IMR-90 (cell line): ENCODE results near the gene NHSL2. TPM values are rescaled to one million over a fixed set of nuclear protein-coding genes. Genes with fewer than 3 reads are reported as not detected.

Experiments
- ATAC-seq: fragments of 200-7000 bp; cut with Tn5 transposase; 2 replicates; pipeline ENCODE4 v1.9.1; 2020; ENCODE audit warnings: low read depth, mild to moderate bottlenecking, moderate library complexity
- BruUV-seq: library from RNA; stranded (reverse); fragments of 400-500 nt; replicated peaks from 2 replicates; lab custom pipeline; 2021; lab: Mats Ljungman, UMichigan
- CTCF ChIA-PET: fragments of 300-600 bp; formaldehyde crosslinking; extraction: SDS; loops from one replicate; lab custom pipeline; 2021; ENCODE audit warnings: antibody characterized with exemption; lab: Yijun Ruan, JAX
- POLR2A ChIA-PET: fragments of 300-600 bp; sonication (Branson Sonifier 250); formaldehyde crosslinking; loops from one replicate; lab custom pipeline; 2022; ENCODE audit warnings: antibody characterized with exemption; ENCODE audit not compliant: unreplicated experiment; lab: Charles Lee
- DNase-seq: peaks from one replicate; pipeline ENCODE4 v3.0.0; 2013
- H2AFZ ChIP-seq: replicated peaks from 2 replicates; pipeline ENCODE3; 2013; ENCODE audit warnings: low read length, mild to moderate bottlenecking; ENCODE audit not compliant: poor library complexity
- H2AK5ac ChIP-seq: 2 replicates; pipeline ENCODE4 v1.6.1; 2013; ENCODE audit warnings: low read depth, low read length, inconsistent platforms
- H2AK9ac ChIP-seq: replicated peaks from 2 replicates; pipeline ENCODE3; 2013; ENCODE audit warnings: mild to moderate bottlenecking, low read depth, low read length, moderate library complexity; ENCODE audit not compliant: poor library complexity
- H2BK120ac ChIP-seq: 2 replicates; pipeline ENCODE4 v1.6.1; 2013; ENCODE audit warnings: low read depth, low read length, inconsistent platforms
- H2BK15ac ChIP-seq: 3 replicates; pipeline ENCODE4 v1.6.1; 2013; ENCODE audit warnings: low read depth, low read length, inconsistent platforms
- H2BK20ac ChIP-seq: 2 replicates; pipeline ENCODE4 v1.6.1; 2013; ENCODE audit warnings: low read depth, mild to moderate bottlenecking, inconsistent platforms, low read length, moderate library complexity
- H2BK5ac ChIP-seq: 2 replicates; pipeline ENCODE4 v1.6.1; 2013; ENCODE audit warnings: mild to moderate bottlenecking, low read depth, low read length, inconsistent platforms; ENCODE audit not compliant: poor library complexity, severe bottlenecking
- H3K14ac ChIP-seq: replicated peaks from 2 replicates; pipeline ENCODE4 v1.6.1; 2013; ENCODE audit warnings: low read depth, low read length, inconsistent platforms
- H3K18ac ChIP-seq: 2 replicates; pipeline ENCODE4 v1.6.1; 2013; ENCODE audit warnings: low read depth, low read length, control low read depth
- H3K23ac ChIP-seq: 2 replicates; pipeline ENCODE4 v1.6.1; 2013; ENCODE audit warnings: low read depth, low read length, inconsistent platforms
- H3K27ac ChIP-seq: 2 replicates; pipeline ENCODE4 v1.5.1; 2013; ENCODE audit warnings: mild to moderate bottlenecking, control low read depth, low read length; ENCODE audit not compliant: insufficient read depth
- H3K27me3 ChIP-seq: 2 replicates; pipeline ENCODE4 v1.6.1; 2013; ENCODE audit warnings: low read length; ENCODE audit not compliant: control insufficient read depth, insufficient read depth
- H3K36me3 ChIP-seq: 2 replicates; pipeline ENCODE4 v1.6.1; 2013; ENCODE audit warnings: low read length, mixed read lengths; ENCODE audit not compliant: control insufficient read depth, insufficient read depth
- H3K4ac ChIP-seq: 2 replicates; pipeline ENCODE4 v1.6.1; 2013; ENCODE audit warnings: low read depth, low read length, inconsistent platforms
- H3K4me1 ChIP-seq: 2 replicates; pipeline ENCODE4 v1.6.1; 2013; ENCODE audit warnings: low read length, mixed read lengths; ENCODE audit not compliant: control insufficient read depth, insufficient read depth
- H3K4me2 ChIP-seq: 2 replicates; pipeline ENCODE4 v1.6.1; 2013; ENCODE audit warnings: low read depth, mild to moderate bottlenecking, control low read depth, low read length, moderate library complexity
- H3K4me3 ChIP-seq: 2 replicates; pipeline ENCODE4 v1.5.1; 2013; ENCODE audit warnings: low read depth, mild to moderate bottlenecking, control low read depth, low read length, moderate library complexity; ENCODE audit not compliant: insufficient read depth
- H3K56ac ChIP-seq: 2 replicates; pipeline ENCODE4 v1.6.1; 2013; ENCODE audit warnings: low read length, inconsistent platforms; ENCODE audit not compliant: insufficient read depth; ENCODE audit errors: extremely low read depth
- H3K79me1 ChIP-seq, 2 experiments: 2 replicates each; pipeline ENCODE4 v1.6.1; 2013; ENCODE audit warnings: low read length in 2 of 2, inconsistent platforms in 1 of 2, low read depth in 1 of 2
- H3K9ac ChIP-seq: 2 replicates; pipeline ENCODE4 v1.6.1; 2013; ENCODE audit warnings: low read depth, low read length, control low read depth
- H3K9me1 ChIP-seq: 2 replicates; pipeline ENCODE4 v1.6.1; 2013; ENCODE audit warnings: low read length, inconsistent platforms; ENCODE audit not compliant: insufficient read depth
- H3K9me3 ChIP-seq: 2 replicates; pipeline ENCODE4 v1.6.1; 2013; ENCODE audit warnings: low read length; ENCODE audit not compliant: control insufficient read depth, insufficient read depth
- H4K20me1 ChIP-seq: 2 replicates; pipeline ENCODE4 v1.6.1; 2013; ENCODE audit warnings: low read length, inconsistent platforms; ENCODE audit not compliant: insufficient read depth
- H4K5ac ChIP-seq: 2 replicates; pipeline ENCODE4 v1.6.1; 2013; ENCODE audit warnings: mild to moderate bottlenecking, low read depth, low read length, control low read depth
- H4K8ac ChIP-seq, 2 experiments: 2 replicates each; pipeline ENCODE4 v1.6.1; 2013; ENCODE audit warnings: low read depth in 2 of 2, low read length in 2 of 2, control low read depth in 1 of 2, inconsistent platforms in 1 of 2
- H4K91ac ChIP-seq: 2 replicates; pipeline ENCODE4 v1.6.1; 2013; ENCODE audit warnings: low read depth, low read length, inconsistent platforms; ENCODE audit not compliant: insufficient read depth
- BHLHE40 ChIP-seq: fragments of 150-350 bp; IDR thresholded peaks from 2 replicates; pipeline ENCODE4 v1.6.1; 2016; ENCODE audit warnings: mild to moderate bottlenecking, low read depth, low read length
- CHD1 ChIP-seq: IDR thresholded peaks from 2 replicates; pipeline ENCODE4 v1.6.1; 2012; ENCODE audit warnings: low read depth, low read length, improper control_type of control experiment
- FOS ChIP-seq: fragments of 150-350 bp; IDR thresholded peaks from 2 replicates; pipeline ENCODE4 v1.6.1; 2016; ENCODE audit warnings: low read depth, low read length
- MAFK ChIP-seq: IDR thresholded peaks from 2 replicates; pipeline ENCODE4 v1.6.1; 2012; ENCODE audit warnings: low read depth, low read length, improper control_type of control experiment
- RCOR1 ChIP-seq: IDR thresholded peaks from 2 replicates; pipeline ENCODE4 v1.6.1; 2012; ENCODE audit warnings: mild to moderate bottlenecking, low read length, improper control_type of control experiment; ENCODE audit not compliant: insufficient replicate concordance
- RFX5 ChIP-seq: IDR thresholded peaks from 2 replicates; pipeline ENCODE4 v1.8.0; 2012; ENCODE audit warnings: low read depth, mild to moderate bottlenecking, low read length, moderate library complexity
- SMC3 ChIP-seq: fragments of 150-350 bp; IDR thresholded peaks from 2 replicates; pipeline ENCODE4 v1.6.1; 2016; ENCODE audit warnings: low read depth, mild to moderate bottlenecking, antibody characterized with exemption, low read length, moderate library complexity
- WGBS, 2 experiments: methylation state at CpG; one replicate each; pipeline versions ENCODE4 v1.1.5 to v1.1.7; 2013; ENCODE audit warnings: missing lambda C conversion rate in 2 of 2; ENCODE audit not compliant: insufficient read length in 1 of 2; ENCODE audit errors: extremely low coverage in 2 of 2; 5-methylcytosine and 5-hydroxymethylcytosine counted together
- dilution Hi-C: fragments of 300-500 bp; cut with HindIII; formaldehyde crosslinking; loops from one replicate; pipeline ENCODE4 v1.14.3; 2018; ENCODE audit warnings: low sequenced_read_pairs; ENCODE audit not compliant: unreplicated experiment
- in situ Hi-C: fragments of 300-500 bp; cut with MboI; formaldehyde crosslinking; loops from 3 replicates; pipeline ENCODE4 v1.14.3; 2019; ENCODE audit warnings: low sequenced_read_pairs, inconsistent platforms, mixed read lengths
- intact Hi-C: fragments of 100-400 bp; cut with micrococcal nuclease; formaldehyde crosslinking; loops from 2 replicates; pipeline ENCODE4 v1.10.0; 2022
- polyA plus RNA-seq, 3 experiments: library from polyadenylated mRNA; depleted of rRNA; stranded (reverse); fragments of >200 nt; gene quantifications; 2 replicates each; pipeline ENCODE4 v1.2.3, GENCODE V29; 2012; ENCODE audit warnings: low replicate concordance in 1 of 3
- total RNA-seq: library from RNA; depleted of rRNA; stranded (reverse); fragments of >200 nt; gene quantifications from 2 replicates; pipeline ENCODE4 v1.2.3, GENCODE V29; 2012
- TF ChIP-seq, protein P1 (sequence below): fragments of 150-350 bp; IDR thresholded peaks from 2 replicates; pipeline ENCODE4 v1.6.1; 2016; ENCODE audit warnings: low read depth, mild to moderate bottlenecking, low read length, moderate library complexity, borderline replicate concordance
- TF ChIP-seq, protein P2 (sequence below): fragments of 150-350 bp; IDR thresholded peaks from 2 replicates; pipeline ENCODE4 v1.6.1; 2017; ENCODE audit warnings: mild to moderate bottlenecking, antibody characterized with exemption, low read length, low read depth
- TF ChIP-seq, protein P3 (sequence below): conservative IDR thresholded peaks from 2 replicates; pipeline ENCODE4 v1.5.1; 2012; ENCODE audit warnings: mild to moderate bottlenecking, low read depth, low read length, improper control_type of control experiment

NHSL2 gene
- total and polyA plus RNA-seq, 2 of the 4 experiments (the other 2 are of a cell fraction): 0.72 to 0.75 TPM

DNA sequence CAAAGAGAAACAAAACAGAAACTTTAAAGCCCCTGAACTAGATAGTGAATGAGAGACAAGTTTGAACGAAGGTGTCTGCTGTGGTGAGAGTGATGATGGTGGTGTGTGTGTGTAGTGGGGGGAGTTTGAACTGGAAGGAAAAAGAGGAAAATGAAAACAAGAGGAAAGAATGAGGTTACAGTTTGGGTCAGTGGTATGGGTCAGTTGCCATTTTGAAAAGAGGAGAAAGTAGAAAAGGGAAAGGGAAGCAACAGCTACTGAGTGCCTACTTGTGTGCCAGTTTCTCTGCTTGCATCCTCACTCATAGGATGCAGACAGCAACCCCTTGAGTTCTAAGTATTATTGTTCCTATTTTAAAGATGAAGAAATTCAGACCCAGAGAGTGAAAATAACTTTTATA is 26.0 kb downstream of the NHSL2 start:
- Histone ChIP-seq H4K5ac (no peak overlapping the region), H3K4me1 (no peaks in the 10 kb centered on the region; the same call in 1 of the 2 replicates), H3K4ac (no peak overlapping the region), H4K20me1 (no peaks in the 10 kb centered on the region), H3K56ac (no peak overlapping the region), H2BK5ac (no peak overlapping the region), H2BK20ac (no peak overlapping the region), H3K27ac (no peak overlapping the region), H3K9ac (no peak overlapping the region), H3K36me3 (no peaks in the 10 kb centered on the region), H3K23ac (no peak overlapping the region), H2AK5ac (no peak overlapping the region), H2AK9ac (no peak overlapping the region), H3K9me1 (no peaks in the 10 kb centered on the region), H3K27me3 (peaks cover 48% of the 10 kb centered on the region), H2BK120ac (no peak overlapping the region), H3K4me3 (no peak overlapping the region), H3K9me3 (no peaks in the 10 kb centered on the region), H4K91ac (no peak overlapping the region), H2AFZ (no peak overlapping the region), H3K18ac (no peak overlapping the region), H3K14ac (no peak overlapping the region), H4K8ac (no peak overlapping the region), H3K4me2 (no peak overlapping the region), H2BK15ac (no peak overlapping the region), H3K79me1 (no peaks in the 10 kb centered on the region)
- in situ Hi-C loops: no loop called here
- no CpG with 5 or more reads among the region's 1 CpG for WGBS, 2 experiments
- intact Hi-C loops: no loop called here
- no peak for TF ChIP-seq BHLHE40
- no peak for TF ChIP-seq RFX5
- no peak for TF ChIP-seq FOS
- no peak for TF ChIP-seq SMC3
- no peak for TF ChIP-seq MAFK
- TF ChIP-seq, protein P1, sequence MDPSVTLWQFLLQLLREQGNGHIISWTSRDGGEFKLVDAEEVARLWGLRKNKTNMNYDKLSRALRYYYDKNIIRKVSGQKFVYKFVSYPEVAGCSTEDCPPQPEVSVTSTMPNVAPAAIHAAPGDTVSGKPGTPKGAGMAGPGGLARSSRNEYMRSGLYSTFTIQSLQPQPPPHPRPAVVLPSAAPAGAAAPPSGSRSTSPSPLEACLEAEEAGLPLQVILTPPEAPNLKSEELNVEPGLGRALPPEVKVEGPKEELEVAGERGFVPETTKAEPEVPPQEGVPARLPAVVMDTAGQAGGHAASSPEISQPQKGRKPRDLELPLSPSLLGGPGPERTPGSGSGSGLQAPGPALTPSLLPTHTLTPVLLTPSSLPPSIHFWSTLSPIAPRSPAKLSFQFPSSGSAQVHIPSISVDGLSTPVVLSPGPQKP: no peak
- TF ChIP-seq, protein P2, sequence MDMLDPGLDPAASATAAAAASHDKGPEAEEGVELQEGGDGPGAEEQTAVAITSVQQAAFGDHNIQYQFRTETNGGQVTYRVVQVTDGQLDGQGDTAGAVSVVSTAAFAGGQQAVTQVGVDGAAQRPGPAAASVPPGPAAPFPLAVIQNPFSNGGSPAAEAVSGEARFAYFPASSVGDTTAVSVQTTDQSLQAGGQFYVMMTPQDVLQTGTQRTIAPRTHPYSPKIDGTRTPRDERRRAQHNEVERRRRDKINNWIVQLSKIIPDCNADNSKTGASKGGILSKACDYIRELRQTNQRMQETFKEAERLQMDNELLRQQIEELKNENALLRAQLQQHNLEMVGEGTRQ: no peak
- TF ChIP-seq, protein P3, sequence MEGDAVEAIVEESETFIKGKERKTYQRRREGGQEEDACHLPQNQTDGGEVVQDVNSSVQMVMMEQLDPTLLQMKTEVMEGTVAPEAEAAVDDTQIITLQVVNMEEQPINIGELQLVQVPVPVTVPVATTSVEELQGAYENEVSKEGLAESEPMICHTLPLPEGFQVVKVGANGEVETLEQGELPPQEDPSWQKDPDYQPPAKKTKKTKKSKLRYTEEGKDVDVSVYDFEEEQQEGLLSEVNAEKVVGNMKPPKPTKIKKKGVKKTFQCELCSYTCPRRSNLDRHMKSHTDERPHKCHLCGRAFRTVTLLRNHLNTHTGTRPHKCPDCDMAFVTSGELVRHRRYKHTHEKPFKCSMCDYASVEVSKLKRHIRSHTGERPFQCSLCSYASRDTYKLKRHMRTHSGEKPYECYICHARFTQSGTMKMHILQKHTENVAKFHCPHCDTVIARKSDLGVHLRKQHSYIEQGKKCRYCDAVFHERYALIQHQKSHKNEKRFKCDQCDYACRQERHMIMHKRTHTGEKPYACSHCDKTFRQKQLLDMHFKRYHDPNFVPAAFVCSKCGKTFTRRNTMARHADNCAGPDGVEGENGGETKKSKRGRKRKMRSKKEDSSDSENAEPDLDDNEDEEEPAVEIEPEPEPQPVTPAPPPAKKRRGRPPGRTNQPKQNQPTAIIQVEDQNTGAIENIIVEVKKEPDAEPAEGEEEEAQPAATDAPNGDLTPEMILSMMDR: no peak
- no peak for TF ChIP-seq CHD1
- TF ChIP-seq RCOR1: no peak
- CTCF ChIA-PET: interaction anchor here (1.1 kb wide), 1 partner anchor 10 kb away, joined by 3 read pairs; no protein-coding TSS in a partner anchor
- dilution Hi-C loops: no loop called here
- no peak for DNase-seq
- ATAC-seq: no peak
- no TSS peak for BruUV-seq
- POLR2A ChIA-PET: no interaction called here
